GM12874 (cell line): Measurements from ENCODE around the gene OSR1.

Experiments
- CTCF ChIP-seq: IDR thresholded peaks from 2 replicates; pipeline ENCODE4 v1.5.1; 2011; ENCODE audit warnings: low read depth, mild to moderate bottlenecking, control low read depth, low read length, moderate library complexity; ENCODE audit not compliant: insufficient read depth

The OSR1 gene

GRCh38 chr2:19351899-19352697 is 6.3 kb downstream of the OSR1 start:
- TF ChIP-seq CTCF: no peak

- TF ChIP-seq CTCF: no peak
Measured at GRCh38 chr2:19351499-19351898, 6.9 kb downstream of the OSR1 start.

- TF ChIP-seq CTCF: no peak
Measured at GRCh38 chr2:19350678-19351401, 7.6 kb downstream of the OSR1 start.

- TF ChIP-seq CTCF: peak; percentile 89
Measured at GRCh38 chr2:19349911-19350677, 8.3 kb downstream of the OSR1 start.

GRCh38 chr2:19348692-19349091 is 9.7 kb downstream of the OSR1 start:
- no peak for TF ChIP-seq CTCF

GRCh38 chr2:19347619-19348562 is 10.5 kb downstream of the OSR1 start:
- TF ChIP-seq CTCF: no peak
